Mucosa of descending colon (tissue), 3 donors: ENCODE results near the gene PLB1. TPM values are rescaled to one million over a fixed set of nuclear protein-coding genes. Genes with fewer than 3 reads are reported as not detected.

Source experiments
- ATAC-seq: fragments of 200-7000 bp; cut with Tn5 transposase; one replicate; pipeline ENCODE4 v1.9.1; 2020; ENCODE audit warnings: mild to moderate bottlenecking, moderate library complexity
- DNase-seq, 3 donors: peaks; one replicate each; pipeline ENCODE4 v3.0.0-alpha.2; 2020
- H3K36me3 ChIP-seq: fragments of 200-600 bp; one replicate; pipeline ENCODE4 v1.8.0; 2021; ENCODE audit warnings: low read depth, mild to moderate bottlenecking
- H3K4me1 ChIP-seq: fragments of 200-600 bp; one replicate; pipeline ENCODE4 v1.8.0; 2021; ENCODE audit warnings: low read depth, mild to moderate bottlenecking
- H3K4me3 ChIP-seq: fragments of 200-600 bp; one replicate; pipeline ENCODE4 v1.8.0; 2021; ENCODE audit warnings: mild to moderate bottlenecking
- H3K9me3 ChIP-seq: fragments of 200-600 bp; one replicate; pipeline ENCODE4 v1.8.0; 2021; ENCODE audit warnings: mild to moderate bottlenecking
- intact Hi-C, 2 donors: fragments of 100-400 bp; cut with DNase I in 1 of 2; cut with micrococcal nuclease in 1 of 2; formaldehyde crosslinking; loops; one replicate each; pipeline versions ENCODE4 v1.11.0 to v1.11.1; 2022; cut with DNase I, micrococcal nuclease
- total RNA-seq, 3 donors: library from RNA; stranded (reverse); fragmentation: NEBNext Ultra II Directional in 2 of 3; extraction: Animal tissue kit (Norgen Biotek cat#: 25700) in 2 of 3; gene quantifications; one replicate each; pipeline versions ENCODE4 v1.2.1 to v1.2.4, GENCODE V29; 2021 to 2023
- TF ChIP-seq, protein P1 (sequence below): fragments of 200-600 bp; IDR thresholded peaks from one replicate; pipeline ENCODE4 v1.8.0; 2022; ENCODE audit warnings: antibody characterized with exemption, mild to moderate bottlenecking
- donor health status: DM: no; HTN: no; CAD: no; lungs with moderate emphysema.
- donor health status: DM: no; HTN: no; CAD: no.
- donor health status: DM: no; HTN: yes; CAD: no.

PLB1 gene
- total RNA-seq, 3 donors from 2014 or later: 2.4 to 4.9 (median 3.6) TPM

DNA sequence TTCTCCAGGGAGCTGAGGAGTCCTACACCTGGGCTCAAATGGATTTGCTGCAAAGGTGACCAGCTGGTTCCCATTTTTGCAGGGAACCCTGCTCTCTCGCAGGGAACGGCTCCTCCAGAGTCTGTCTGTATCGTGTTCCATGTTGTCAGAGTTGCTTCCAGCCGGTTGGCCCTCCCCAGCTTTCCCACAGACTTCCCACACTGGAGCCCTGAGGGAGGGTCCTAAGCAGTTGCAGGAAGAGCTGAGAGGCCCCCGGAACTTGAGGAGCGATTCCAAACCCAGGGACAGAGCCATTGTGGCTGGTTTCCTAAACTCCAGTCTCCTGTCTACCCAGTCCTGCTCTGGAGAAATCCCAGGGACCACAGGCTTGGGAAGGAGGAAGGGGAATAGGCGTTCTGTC is 134.1 kb downstream of the PLB1 start:
- ATAC-seq (no peak), DNase-seq (no peak)
- no peaks in the 10 kb centered on the region for H3K9me3 ChIP-seq
- H3K4me3 ChIP-seq: no peak overlapping the region
- H3K4me1 ChIP-seq: peaks cover 13% of the 10 kb centered on the region
- intact Hi-C loops: no loop called here
- TF ChIP-seq, protein P1, sequence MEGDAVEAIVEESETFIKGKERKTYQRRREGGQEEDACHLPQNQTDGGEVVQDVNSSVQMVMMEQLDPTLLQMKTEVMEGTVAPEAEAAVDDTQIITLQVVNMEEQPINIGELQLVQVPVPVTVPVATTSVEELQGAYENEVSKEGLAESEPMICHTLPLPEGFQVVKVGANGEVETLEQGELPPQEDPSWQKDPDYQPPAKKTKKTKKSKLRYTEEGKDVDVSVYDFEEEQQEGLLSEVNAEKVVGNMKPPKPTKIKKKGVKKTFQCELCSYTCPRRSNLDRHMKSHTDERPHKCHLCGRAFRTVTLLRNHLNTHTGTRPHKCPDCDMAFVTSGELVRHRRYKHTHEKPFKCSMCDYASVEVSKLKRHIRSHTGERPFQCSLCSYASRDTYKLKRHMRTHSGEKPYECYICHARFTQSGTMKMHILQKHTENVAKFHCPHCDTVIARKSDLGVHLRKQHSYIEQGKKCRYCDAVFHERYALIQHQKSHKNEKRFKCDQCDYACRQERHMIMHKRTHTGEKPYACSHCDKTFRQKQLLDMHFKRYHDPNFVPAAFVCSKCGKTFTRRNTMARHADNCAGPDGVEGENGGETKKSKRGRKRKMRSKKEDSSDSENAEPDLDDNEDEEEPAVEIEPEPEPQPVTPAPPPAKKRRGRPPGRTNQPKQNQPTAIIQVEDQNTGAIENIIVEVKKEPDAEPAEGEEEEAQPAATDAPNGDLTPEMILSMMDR: no peak
- no peaks in the 10 kb centered on the region for H3K36me3 ChIP-seq

DNA sequence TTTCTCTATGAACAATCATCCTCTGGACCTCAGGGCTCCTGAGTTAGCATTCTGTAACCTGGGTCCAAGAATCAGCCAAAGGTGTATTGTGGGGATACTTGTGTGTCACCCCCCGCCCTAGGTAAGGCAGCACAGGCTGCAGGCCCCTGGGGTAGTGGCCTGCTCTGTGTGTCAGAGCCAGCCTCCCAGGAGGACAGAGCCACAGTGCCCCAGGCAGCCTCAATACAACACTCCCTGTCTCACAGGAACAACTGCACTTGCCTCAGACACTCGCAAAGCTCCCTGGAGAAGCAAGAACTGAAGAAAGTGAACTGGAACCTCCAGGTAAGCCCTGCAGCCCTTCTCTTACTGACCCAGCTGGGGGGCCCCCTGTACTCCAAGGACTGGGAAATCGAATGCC is 134.5 kb downstream of the PLB1 start:
- intact Hi-C loops: no loop called here
- ATAC-seq (no peak), DNase-seq (no peak)
- no peaks in the 10 kb centered on the region for H3K36me3 ChIP-seq
- H3K4me1 ChIP-seq: peaks cover 12% of the 10 kb centered on the region
- no peaks in the 10 kb centered on the region for H3K9me3 ChIP-seq
- TF ChIP-seq, protein P1: no peak
- no peak overlapping the region for H3K4me3 ChIP-seq

DNA sequence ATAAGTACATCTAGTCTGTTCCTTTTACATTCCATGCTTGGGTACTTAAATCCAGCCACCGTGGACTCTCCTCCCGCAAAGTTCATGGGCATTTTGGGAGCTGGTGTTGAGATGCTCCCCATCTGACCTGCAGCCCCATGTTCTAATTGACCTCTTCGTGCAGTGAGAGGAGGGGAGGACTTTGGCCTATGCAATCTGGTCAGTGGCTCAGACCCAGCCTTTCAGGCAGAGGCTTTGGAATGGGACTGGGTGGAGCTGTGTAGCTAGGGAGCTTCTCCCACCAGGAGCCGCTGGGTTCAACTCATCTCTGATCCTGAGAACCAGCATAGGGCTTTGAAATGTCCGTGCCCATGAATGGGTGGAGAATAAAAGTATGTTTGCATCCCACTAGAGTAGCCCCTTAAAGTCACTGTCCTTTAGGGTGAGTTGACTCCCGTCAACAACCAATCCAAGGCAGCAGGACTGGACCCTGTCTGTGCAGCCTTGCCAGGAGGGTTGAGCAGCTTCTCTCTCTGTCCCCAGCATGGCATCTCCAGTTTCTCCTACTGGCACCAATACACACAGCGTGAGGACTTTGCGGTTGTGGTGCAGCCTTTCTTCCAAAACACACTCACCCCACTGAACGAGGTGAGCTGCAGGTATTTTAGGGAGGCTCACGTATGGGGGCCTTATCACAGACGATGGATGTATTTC is 135.8 kb downstream of the PLB1 start:
- intact Hi-C loops: no loop called here
- H3K4me3 ChIP-seq: no peak overlapping the region
- H3K9me3 ChIP-seq: no peaks in the 10 kb centered on the region
- TF ChIP-seq, protein P1: no peak
- peaks cover 5% of the 10 kb centered on the region for H3K4me1 ChIP-seq
- DNase-seq: peak in 1 of 3 donors; percentile 29
- no peaks in the 10 kb centered on the region for H3K36me3 ChIP-seq
- no peak for ATAC-seq

DNA sequence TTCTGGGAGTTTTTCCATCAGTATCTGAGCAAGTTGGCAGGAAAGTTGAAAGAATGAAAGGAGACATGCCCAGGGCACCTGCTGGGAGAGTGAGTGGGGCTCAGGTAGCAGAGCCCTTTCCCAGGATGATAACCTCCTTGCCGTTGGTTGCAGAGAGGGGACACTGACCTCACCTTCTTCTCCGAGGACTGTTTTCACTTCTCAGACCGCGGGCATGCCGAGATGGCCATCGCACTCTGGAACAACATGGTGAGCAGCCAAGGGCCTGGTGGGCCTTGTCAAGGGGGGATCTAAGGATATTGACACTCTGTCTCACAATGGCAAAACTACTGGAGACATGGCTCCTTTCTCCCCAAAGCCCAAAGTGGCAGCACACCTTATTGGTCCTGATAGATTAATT is 136.9 kb downstream of the PLB1 start:
- H3K4me1 ChIP-seq: peaks cover 5% of the 10 kb centered on the region
- intact Hi-C loops: no loop called here
- H3K36me3 ChIP-seq: no peaks in the 10 kb centered on the region
- TF ChIP-seq, protein P1: no peak
- no peak for ATAC-seq
- no peaks in the 10 kb centered on the region for H3K9me3 ChIP-seq
- peak in 1 of 3 donors; percentile 16 for DNase-seq
- no peak overlapping the region for H3K4me3 ChIP-seq

DNA sequence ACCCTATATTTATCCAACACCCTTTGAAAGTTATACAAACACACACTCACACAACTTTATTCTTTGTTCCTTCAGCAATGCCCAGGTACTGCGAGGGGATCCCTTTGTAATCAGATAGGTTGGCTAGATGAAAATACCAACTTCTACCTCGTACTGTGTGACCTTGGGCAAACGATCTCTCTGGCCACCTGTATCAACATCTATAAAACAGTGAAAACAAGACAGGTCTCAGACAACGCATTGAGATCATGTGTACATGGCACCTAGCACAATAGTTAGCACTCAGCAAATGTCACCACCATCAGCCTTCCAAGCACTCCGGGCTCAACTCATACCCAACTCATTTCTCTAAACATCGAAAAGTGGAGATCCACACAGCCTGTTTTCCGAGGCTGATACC is 137.3 kb downstream of the PLB1 start:
- peak; percentile 61 for ATAC-seq
- Histone ChIP-seq H3K4me1 (peaks cover 7% of the 10 kb centered on the region), H3K36me3 (no peaks in the 10 kb centered on the region), H3K9me3 (no peaks in the 10 kb centered on the region), H3K4me3 (no peak overlapping the region)
- no peak for DNase-seq
- intact Hi-C loops: no loop called here
- TF ChIP-seq, protein P1: no peak
